Suppressor macrophage treated with lipopolysaccharide for 4 hours (primary cell): ENCODE results near the gene DBT.
"Not testable (repeated sequence)": the region's sequence is repeated elsewhere in the genome, so short reads cannot be mapped to it uniquely, and the experiment has no call there.

Experiments
- DNase-seq: peaks from one replicate; pipeline ENCODE4 v3.0.0-alpha.2; 2020

Gene DBT

GRCh38 chr1:100249537-100250257 lies at the start of gene DBT:
DBT (minus strand) TSS chr1:100249834; CDS start chr1:100249820, 14 bp downstream.
- peak; percentile 93 for DNase-seq

- no peak for DNase-seq
Measured at GRCh38 chr1:100298512-100298911, 48.9 kb upstream of the DBT start.

GRCh38 chr1:100296997-100297396 lies 47.4 kb upstream of the DBT start:
- DNase-seq: not testable (repeated sequence)

GRCh38 chr1:100296140-100296539 lies 46.5 kb upstream of the DBT start:
- DNase-seq: no peak

- DNase-seq: no peak
Measured at GRCh38 chr1:100292711-100293110, 43.1 kb upstream of the DBT start.

- DNase-seq: no peak
Measured at GRCh38 chr1:100290291-100290690, 40.7 kb upstream of the DBT start.

GRCh38 chr1:100287162-100287561 lies 37.5 kb upstream of the DBT start:
- no peak for DNase-seq

- DNase-seq: no peak
Measured at GRCh38 chr1:100284591-100284990, 35.0 kb upstream of the DBT start.

GRCh38 chr1:100279954-100280682 lies 30.5 kb upstream of the DBT start:
- no peak for DNase-seq

- DNase-seq: no peak
Measured at GRCh38 chr1:100279358-100279923, 29.8 kb upstream of the DBT start.

GRCh38 chr1:100277866-100278265 lies 28.2 kb upstream of the DBT start:
- DNase-seq: no peak

- DNase-seq: no peak
Measured at GRCh38 chr1:100268202-100268601, 18.6 kb upstream of the DBT start.

- DNase-seq: no peak
Measured at GRCh38 chr1:100267284-100267683, 17.6 kb upstream of the DBT start.

GRCh38 chr1:100266741-100267140 lies 17.1 kb upstream of the DBT start:
- no peak for DNase-seq

- DNase-seq: peak; percentile 100
Measured at GRCh38 chr1:100265931-100266740, 16.5 kb upstream of the DBT start, which contains the start of gene RTCA. RTCA (plus strand) TSS chr1:100266216; CDS start chr1:100266376, 160 bp downstream.

GRCh38 chr1:100265562-100265930 lies 15.9 kb upstream of the DBT start:
- no peak for DNase-seq

- not testable (repeated sequence) for DNase-seq
Measured at GRCh38 chr1:100264081-100264480, 14.4 kb upstream of the DBT start.

- DNase-seq: no peak
Measured at GRCh38 chr1:100261686-100262085, 12.1 kb upstream of the DBT start.

GRCh38 chr1:100258427-100258826 lies 8.8 kb upstream of the DBT start:
- not testable (repeated sequence) for DNase-seq

- DNase-seq: not testable (repeated sequence)
Measured at GRCh38 chr1:100256273-100256672, 6.6 kb upstream of the DBT start.

- no peak for DNase-seq
Measured at GRCh38 chr1:100253552-100253951, 3.9 kb upstream of the DBT start.

GRCh38 chr1:100252901-100253300 lies 3.3 kb upstream of the DBT start:
- no peak for DNase-seq

GRCh38 chr1:100250807-100251206 lies 1.2 kb upstream of the DBT start:
- DNase-seq: no peak
